Activated T-helper 1 cell treated with anti-CD3 and anti-CD28 coated beads, Interleukin-12 subunit alpha, Interleukin-12 subunit beta, Interleukin-2, Interleukin-4 antibody, amounts not matched to agents 30 ng/mL and 10 ng/mL and 1 ng/mL, durations not matched to agents 14 hours and 24 hours and 36 hours (primary cell): ENCODE data around the gene HSD11B1L. TPM values are rescaled to one million over a fixed set of nuclear protein-coding genes. Genes with fewer than 3 reads are reported as not detected.
"Not testable (repeated sequence)": the region's sequence is repeated elsewhere in the genome, so short reads cannot be mapped to it uniquely, and the experiment has no call there.

Source experiments
- DNase-seq: peaks from one replicate; pipeline ENCODE4 v3.0.0; 2021; ENCODE audit warnings: low spot score
- H3K27ac Mint-ChIP-seq: one replicate; pipeline ENCODE4 v1.8.0; 2021; ENCODE audit warnings: mild to moderate bottlenecking, mixed read lengths
- H3K27me3 Mint-ChIP-seq: one replicate; pipeline ENCODE4 v1.8.0; 2022; ENCODE audit warnings: mild to moderate bottlenecking, moderate library complexity, mixed read lengths; ENCODE audit not compliant: insufficient read depth
- H3K36me3 Mint-ChIP-seq: one replicate; pipeline ENCODE4 v1.8.0; 2021; ENCODE audit warnings: low read depth, mixed read lengths
- H3K4me1 Mint-ChIP-seq: one replicate; pipeline ENCODE4 v1.8.0; 2021; ENCODE audit warnings: low read depth, mixed read lengths
- H3K4me3 Mint-ChIP-seq: one replicate; pipeline ENCODE4 v1.8.0; 2021; ENCODE audit warnings: mild to moderate bottlenecking, moderate library complexity, mixed read lengths
- H3K9me3 Mint-ChIP-seq: one replicate; pipeline ENCODE4 v1.8.0; 2021; ENCODE audit warnings: mixed read lengths
- intact Hi-C: fragments of 100-400 bp; cut with micrococcal nuclease; formaldehyde crosslinking; loops from one replicate; pipeline ENCODE4 v1.15.1; 2024
- total RNA-seq: library from RNA; stranded (reverse); gene quantifications from 2 replicates; pipeline ENCODE4 v1.2.3, GENCODE V29; 2022

HSD11B1L gene
- total RNA-seq, 1 donor from 2014 or later, result 1.9 TPM

GRCh38 chr19:5684694-5685430 lies 4.0 kb downstream of the HSD11B1L start:
- intact Hi-C loops, result no loop called here
- H3K36me3 Mint-ChIP-seq, result no peaks in the 10 kb centered on the region
- peaks cover 3% of the 10 kb centered on the region for H3K27me3 Mint-ChIP-seq

DNA sequence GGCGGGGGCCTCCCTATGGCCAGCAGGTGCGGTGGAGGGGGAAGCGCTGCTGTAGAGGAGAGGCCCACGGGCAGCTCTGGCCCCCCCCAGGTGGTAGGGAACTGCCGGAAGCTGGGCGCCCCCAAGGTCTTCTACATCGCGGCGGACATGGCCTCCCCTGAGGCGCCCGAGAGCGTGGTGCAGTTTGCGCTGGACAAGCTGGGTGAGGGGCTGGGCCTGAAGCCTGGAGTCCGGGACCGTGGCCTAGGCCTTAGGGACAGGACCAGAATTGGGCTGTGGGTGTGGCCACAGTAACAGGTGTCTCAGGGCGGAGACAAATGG lies 5.5 kb downstream of the HSD11B1L start:
- peak overlapping the region; percentile 89 for H3K27ac Mint-ChIP-seq

More at GRCh38 chr19:5684694-5685430, 4.0 kb downstream of the HSD11B1L start:
- no peak for DNase-seq
- H3K4me3 Mint-ChIP-seq, result no peak overlapping the region
- peaks cover 15% of the 10 kb centered on the region for H3K4me1 Mint-ChIP-seq
- H3K9me3 Mint-ChIP-seq, result no peaks in the 10 kb centered on the region
- no peak overlapping the region for H3K27ac Mint-ChIP-seq

DNA sequence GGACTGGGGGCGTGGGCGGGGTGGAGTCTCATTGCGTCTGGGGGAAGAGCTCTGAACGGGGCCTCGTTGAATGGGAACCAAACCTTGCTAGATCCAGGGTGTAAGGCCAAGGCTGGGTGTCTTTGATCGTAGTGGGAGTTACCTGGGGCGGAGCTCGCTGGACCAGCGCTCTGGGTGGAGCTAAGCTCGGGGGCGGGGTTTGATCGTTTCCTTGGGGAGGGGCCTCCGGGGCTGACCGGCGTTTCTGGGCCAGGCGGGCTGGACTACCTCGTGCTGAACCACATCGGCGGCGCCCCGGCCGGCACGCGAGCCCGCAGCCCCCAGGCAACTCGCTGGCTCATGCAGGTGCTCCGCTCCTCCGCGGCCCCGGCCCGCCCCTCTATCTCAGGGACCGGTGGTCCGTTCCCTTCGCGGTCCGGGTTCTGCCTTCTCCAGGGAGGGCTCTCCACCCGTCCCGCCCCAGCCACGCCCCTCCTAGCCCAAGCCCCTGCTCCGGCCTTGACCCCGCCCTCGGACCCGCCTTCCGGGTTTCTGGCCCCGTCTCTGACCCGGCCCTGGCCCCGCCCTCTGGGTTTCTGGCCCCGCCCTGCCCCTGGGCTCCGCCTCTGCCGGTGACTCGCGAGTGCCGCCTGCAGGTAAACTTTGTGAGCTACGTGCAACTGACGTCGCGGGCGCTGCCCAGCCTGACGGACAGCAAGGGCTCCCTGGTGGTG lies 6.0 kb downstream of the HSD11B1L start:
- DNase-seq, result peak; percentile 98
- peak overlapping the region; percentile 89 for H3K27ac Mint-ChIP-seq
- no peaks in the 10 kb centered on the region for H3K9me3 Mint-ChIP-seq
- intact Hi-C loops, result loop anchor here (1.0 to 2.0 kb wide), 2 partner anchors 217 to 686 kb away; partner anchors contain the start of genes ALKBH7 and VMAC
- peaks cover 12% of the 10 kb centered on the region for H3K36me3 Mint-ChIP-seq
- H3K4me1 Mint-ChIP-seq, result peaks cover 6% of the 10 kb centered on the region
- peak overlapping the region; percentile 82 for H3K4me3 Mint-ChIP-seq
- H3K27me3 Mint-ChIP-seq, result peaks cover 3% of the 10 kb centered on the region

More for the DNA sequence above, 5.5 kb downstream of the HSD11B1L start:
- Mint-ChIP-seq H3K27me3 (peaks cover 3% of the 10 kb centered on the region), H3K9me3 (no peaks in the 10 kb centered on the region), H3K4me3 (peak overlapping the region; percentile 82), H3K4me1 (peaks cover 11% of the 10 kb centered on the region), H3K36me3 (peaks cover 12% of the 10 kb centered on the region)
- DNase-seq, result no peak
- intact Hi-C loops, result loop anchor here (2.0 kb wide), 1 partner anchor 687 kb away; the partner anchor contains the start of gene ALKBH7

DNA sequence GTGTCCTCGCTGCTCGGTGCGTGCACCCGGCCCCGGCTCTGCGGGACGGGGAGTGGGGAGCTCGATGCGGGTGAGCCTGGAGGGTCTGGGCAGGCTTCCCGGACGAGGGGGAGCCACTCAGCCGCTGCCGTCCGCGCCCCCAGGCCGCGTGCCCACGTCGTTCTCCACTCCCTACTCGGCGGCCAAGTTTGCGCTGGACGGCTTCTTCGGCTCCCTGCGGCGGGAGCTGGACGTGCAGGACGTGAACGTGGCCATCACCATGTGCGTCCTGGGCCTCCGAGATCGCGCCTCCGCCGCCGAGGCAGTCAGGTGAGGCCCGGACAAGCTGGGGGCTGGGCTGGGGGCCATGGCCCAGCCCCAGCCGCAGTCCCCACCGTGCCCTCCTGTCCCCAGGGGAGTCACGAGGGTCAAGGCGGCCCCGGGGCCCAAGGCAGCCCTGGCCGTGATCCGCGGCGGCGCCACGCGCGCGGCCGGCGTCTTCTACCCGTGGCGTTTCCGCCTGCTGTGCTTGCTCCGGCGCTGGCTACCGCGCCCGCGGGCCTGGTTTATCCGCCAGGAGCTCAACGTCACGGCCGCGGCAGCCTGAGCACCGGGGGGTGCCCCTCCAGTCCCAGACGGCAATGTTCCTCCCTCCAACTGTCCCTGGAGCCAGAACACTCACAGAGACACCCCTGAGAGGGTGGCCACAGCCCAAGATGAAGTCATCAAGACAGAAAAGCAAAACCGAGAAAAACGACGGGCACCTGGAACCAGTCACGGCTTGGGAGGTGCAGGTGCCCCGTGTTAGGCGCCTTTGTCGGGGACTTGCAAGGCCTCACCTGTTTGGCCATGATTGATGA lies 6.8 kb downstream of the HSD11B1L start:
- intact Hi-C loops, result loop anchor here (1.0 to 2.0 kb wide), 2 partner anchors 217 to 685 kb away; partner anchors contain the start of genes ALKBH7 and VMAC
- H3K4me1 Mint-ChIP-seq, result peaks cover 9% of the 10 kb centered on the region
- H3K27me3 Mint-ChIP-seq, result no peaks in the 10 kb centered on the region
- H3K27ac Mint-ChIP-seq, result no peak overlapping the region
- peak overlapping the region; percentile 82 for H3K4me3 Mint-ChIP-seq
- no peak for DNase-seq
- peaks cover 19% of the 10 kb centered on the region for H3K36me3 Mint-ChIP-seq
- H3K9me3 Mint-ChIP-seq, result no peaks in the 10 kb centered on the region

DNA sequence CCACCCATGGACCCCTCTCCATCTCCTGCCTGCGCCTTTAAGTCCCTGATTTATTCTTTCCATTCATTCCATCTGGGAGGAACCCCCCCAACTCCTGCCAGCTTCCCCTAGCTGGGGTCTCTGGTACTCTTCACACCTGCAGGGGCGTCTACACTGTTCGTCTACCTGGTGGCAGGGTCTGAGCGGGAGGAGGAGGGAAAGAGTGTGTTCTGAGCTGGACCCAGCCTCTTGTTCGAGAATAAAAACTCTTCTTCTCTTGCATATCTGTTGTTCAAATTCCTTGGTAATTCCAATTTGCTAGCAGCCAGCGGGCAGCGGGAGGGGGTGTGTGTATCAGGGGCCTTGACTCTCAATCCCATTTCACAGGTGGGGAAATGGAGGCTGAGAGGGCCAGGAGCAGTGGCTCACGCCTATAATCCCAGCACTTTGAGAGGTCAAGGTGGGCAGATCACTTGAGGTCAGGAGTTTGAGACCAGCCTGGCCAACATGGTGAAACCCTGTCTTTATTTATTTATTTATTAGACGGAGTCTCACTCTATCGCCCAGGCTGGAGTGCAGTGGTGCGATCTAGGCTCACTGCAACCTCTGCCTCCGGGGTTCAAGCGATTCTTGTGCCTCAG lies 7.5 kb downstream of the HSD11B1L start:
- H3K27me3 Mint-ChIP-seq, H3K4me1 Mint-ChIP-seq, H3K9me3 Mint-ChIP-seq, DNase-seq, intact Hi-C loops: not testable (repeated sequence)
- Mint-ChIP-seq H3K36me3 (peaks cover 26% of the 10 kb centered on the region), H3K27ac (peak overlapping the region; percentile 21), H3K4me3 (peak overlapping the region; percentile 49)

DNA sequence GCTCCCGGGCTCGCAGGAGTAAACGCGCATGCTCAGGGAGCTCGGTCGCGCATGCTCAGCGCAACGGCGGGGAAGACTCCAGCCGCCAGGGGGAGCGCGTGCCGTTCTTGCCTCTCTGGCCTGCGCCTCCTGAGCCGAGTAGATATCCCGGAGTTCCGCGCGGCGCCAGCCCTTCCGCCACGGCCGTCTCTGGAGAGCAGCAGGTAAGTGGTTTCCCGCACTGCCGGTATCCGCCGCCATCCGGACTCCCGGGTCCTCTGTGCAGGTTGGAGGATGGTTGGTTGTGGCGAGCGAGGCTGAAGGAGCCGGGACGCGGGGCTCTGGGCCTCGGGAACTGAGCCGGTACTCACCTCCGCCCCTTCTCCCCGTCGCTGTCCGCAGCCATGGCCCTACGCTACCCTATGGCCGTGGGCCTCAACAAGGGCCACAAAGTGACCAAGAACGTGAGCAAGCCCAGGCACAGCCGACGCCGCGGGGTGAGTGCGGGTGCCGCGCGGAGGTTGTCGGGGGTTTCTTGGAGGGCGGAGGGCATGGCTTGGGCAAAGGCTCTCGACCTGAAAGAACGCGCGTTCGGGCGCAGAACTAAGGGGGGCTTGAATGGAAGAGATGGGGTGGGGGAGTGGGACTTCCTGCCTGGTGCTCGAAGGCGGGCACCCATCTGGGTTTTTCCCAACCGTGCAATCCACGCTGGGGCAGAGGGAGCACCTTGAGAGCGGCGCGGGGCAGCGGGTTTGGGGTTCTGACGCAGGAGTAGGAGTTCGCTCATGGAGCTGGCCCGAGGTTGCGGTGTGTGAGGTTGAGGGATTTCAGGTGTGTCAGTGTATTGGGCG lies 9.5 kb downstream of the HSD11B1L start, which contains the start of gene RPL36:
Gene RPL36 (plus strand): TSS at position 171 of the 830 bp plus-strand sequence. CDS start 213 bp downstream, at position 384.
- no peaks in the 10 kb centered on the region for H3K9me3 Mint-ChIP-seq
- H3K4me1 Mint-ChIP-seq, result peaks cover 9% of the 10 kb centered on the region
- peaks cover 37% of the 10 kb centered on the region for H3K36me3 Mint-ChIP-seq
- H3K4me3 Mint-ChIP-seq, result peak within 1 kb of the TSS; percentile 99
- no peaks in the 10 kb centered on the region for H3K27me3 Mint-ChIP-seq
- DNase-seq, result peak; percentile 98
- peak within 1 kb of the TSS; percentile 95 for H3K27ac Mint-ChIP-seq
- intact Hi-C loops, result loop anchor here (1.0 kb wide), 3 partner anchors 10 to 100 kb away; partner anchors contain the start of genes CATSPERD, LONP1 and MICOS13

DNA sequence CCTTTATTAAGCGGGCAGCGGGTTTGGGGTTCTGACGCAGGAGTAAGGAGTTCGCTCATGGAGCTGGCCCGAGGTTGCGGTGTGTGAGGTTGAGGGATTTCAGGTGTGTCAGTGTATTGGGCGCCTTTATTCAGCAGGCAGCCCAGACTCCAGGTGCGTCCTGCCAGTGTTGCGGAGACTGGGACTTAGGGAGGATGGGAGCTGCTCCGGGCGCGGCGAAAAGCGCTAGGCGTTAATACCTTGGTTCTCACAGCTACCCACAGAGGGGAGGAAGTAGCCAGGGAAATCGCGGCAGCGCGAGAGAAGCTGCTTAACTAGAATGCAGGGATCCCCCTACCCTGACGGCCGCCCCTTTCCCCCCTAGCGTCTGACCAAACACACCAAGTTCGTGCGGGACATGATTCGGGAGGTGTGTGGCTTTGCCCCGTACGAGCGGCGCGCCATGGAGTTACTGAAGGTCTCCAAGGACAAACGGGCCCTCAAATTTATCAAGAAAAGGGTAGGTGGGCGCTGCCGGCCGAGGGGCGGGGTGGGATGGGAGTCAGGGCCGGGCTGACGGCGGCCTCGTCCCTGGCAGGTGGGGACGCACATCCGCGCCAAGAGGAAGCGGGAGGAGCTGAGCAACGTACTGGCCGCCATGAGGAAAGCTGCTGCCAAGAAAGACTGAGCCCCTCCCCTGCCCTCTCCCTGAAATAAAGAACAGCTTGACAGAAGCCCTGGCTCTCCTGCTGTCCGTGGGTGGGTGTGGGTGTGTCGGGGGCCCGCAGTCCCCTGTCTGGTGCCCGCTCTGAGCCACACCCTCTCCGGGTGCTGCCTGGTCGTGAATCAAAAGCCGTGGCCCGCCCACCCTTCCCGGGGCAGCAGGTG lies 10.4 kb downstream of the HSD11B1L start:
- intact Hi-C loops, result loop anchor here (1.0 kb wide), 3 partner anchors 11 to 99 kb away; partner anchors contain the start of genes CATSPERD, LONP1 and MICOS13
- no peak for DNase-seq
- Mint-ChIP-seq H3K4me3 (peak overlapping the region; percentile 99), H3K9me3 (no peaks in the 10 kb centered on the region), H3K36me3 (peaks cover 37% of the 10 kb centered on the region), H3K27ac (peak overlapping the region; percentile 95), H3K27me3 (no peaks in the 10 kb centered on the region), H3K4me1 (peaks cover 9% of the 10 kb centered on the region)

DNA sequence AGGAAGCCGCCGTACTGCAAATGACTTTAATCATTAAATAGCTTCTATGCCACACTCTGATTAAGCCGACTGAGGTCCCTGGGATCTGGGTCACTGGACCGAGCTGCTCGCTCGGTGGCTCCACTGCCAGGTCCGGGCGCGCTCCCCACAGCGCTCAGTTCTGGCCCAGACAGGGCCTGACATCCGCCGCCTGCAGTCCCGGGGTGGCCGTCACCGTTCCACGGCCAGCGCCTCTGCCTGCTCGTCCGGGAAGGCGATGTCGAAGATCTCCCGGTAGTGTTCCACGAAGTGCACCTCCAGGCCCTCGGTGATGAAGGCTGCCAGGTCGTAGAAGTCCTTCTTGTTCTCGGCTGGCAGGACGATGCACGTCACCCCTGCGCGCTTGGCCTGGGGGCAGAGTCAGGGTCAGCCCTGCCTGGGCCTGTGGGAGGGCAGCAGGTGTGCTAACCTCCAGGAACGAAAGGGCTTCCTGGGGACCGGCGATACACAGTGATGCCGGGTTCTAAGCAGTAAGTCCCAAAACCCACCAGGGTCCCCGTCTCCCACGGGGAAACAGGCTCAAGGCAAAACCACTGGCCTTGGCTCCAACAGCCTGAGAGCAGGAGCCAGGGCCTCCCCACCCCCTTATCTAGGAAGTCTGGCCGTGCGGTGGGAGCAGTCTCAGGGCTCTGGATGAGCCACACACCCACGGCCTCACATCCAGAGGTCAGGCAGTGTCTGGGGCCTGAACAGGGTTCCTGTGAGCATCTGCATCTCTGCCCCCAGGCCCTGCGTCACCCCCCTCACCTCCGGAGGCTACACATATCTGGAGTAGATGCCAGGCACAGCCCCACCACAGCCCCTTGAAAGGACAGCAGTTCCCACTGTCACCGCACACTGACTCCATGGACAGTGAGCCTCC lies 11.2 kb downstream of the HSD11B1L start:
- intact Hi-C loops, result no loop called here
- Mint-ChIP-seq H3K27me3 (no peaks in the 10 kb centered on the region), H3K4me3 (peak overlapping the region; percentile 99), H3K27ac (peak overlapping the region; percentile 65), H3K4me1 (peaks cover 9% of the 10 kb centered on the region), H3K9me3 (no peaks in the 10 kb centered on the region), H3K36me3 (peaks cover 43% of the 10 kb centered on the region)
- no peak for DNase-seq

DNA sequence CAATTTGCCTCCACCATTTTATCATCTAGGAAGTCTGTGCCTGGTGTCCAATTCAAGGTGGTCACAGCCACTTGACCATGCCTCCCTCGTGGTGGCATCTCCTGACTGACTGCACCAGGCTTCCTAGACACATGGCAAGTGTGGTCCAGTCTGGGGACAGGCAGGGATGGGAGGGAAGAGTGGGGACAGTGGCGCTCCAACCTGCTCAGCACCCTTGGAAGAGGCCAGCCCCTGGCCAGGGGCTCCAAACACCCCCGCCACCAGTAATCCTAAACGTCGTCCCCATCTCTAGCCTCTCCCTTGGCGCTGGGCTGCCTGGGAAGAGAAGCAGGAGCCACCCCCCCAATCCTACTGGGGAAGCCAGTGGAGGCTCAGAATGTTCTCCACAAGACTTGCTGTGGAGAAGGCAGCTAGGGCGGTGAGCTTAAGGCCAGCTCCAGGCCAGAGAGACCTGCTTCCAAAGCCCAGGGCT lies 11.9 kb downstream of the HSD11B1L start:
- intact Hi-C loops, result no loop called here
- H3K36me3 Mint-ChIP-seq, result peaks cover 45% of the 10 kb centered on the region
- H3K27ac Mint-ChIP-seq, result peak overlapping the region; percentile 65
- DNase-seq, result no peak
- H3K4me1 Mint-ChIP-seq, result peaks cover 9% of the 10 kb centered on the region
- H3K27me3 Mint-ChIP-seq, result no peaks in the 10 kb centered on the region
- no peaks in the 10 kb centered on the region for H3K9me3 Mint-ChIP-seq
- peak overlapping the region; percentile 99 for H3K4me3 Mint-ChIP-seq
